Measurements from ENCODE around the gene CD19.
"Not testable (repeated sequence)": the region's sequence is repeated elsewhere in the genome, so short reads cannot be mapped to it uniquely, and the experiment has no call there.

CD19 gene

DNA sequence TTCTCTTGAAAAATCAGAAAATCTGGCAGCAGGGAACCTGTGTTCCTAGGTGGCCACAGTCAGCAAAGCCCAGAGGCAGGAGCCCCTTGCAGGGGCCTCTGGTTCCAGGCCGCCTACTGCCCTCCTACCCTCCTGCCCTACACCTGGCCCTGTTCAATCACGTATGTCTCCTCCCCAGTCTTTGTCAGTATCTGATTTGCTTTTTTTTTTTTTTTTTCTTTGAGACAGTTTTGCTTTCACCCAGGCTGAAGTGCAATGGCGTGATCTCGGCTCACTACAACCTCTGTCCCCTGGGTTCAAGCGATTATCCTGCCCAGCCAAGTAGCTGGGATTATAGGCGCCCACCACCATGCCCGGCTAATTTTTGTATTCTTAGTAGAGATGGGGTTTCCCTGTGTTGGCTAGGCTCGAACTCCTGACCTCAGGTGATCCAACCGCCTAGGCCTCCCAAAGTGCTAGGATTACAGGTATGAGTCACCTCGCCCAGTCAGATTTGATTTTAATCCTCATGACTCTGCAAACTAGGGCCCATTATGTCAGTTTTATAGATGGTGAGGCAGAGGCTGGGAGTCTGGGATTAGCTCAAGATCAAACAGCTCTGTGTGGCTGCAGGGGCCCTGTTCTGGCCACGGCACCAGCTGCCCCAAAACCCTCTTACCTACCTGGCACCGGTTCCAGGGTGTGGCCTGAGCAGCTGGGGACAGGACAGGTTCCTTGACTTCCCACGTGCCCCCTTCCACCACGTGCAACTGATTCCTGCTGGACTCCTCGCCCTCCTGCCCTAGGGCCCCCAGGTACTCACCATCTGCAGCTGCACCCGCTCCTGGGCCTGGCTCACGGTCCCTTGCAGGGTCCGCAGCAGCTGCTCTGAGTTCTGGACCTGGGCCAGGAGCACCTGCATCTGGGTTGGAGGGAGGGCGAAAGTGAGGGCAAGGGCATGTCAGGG lies 21.4 kb upstream of the CD19 start:
- no peak for DNase-seq (ENCODE audit: low read depth)

GRCh38 chr16:28912558-28912957 lies 19.2 kb upstream of the CD19 start:
- no peak for DNase-seq (ENCODE audit: low read depth)

GRCh38 chr16:28913946-28914724 lies 17.6 kb upstream of the CD19 start:
- DNase-seq (ENCODE audit: low read depth) = no peak

DNA sequence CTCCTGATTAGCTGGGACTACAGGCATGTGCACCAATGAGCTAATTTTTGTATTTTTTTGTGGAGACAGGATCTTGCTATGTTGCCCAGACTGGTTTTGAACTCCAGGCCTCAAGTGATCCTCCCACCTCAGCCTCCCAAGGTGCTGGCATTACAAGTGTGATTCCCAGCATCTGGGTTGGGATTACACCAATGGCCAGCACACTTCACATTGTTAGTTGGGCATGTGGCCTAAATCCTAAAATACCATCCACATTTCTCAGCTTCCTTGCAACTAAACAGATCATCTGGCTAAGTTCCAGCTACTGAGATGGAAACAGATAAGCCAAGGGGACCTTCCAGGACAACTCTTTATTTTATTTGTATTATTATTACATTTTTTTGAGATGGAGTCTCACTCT lies 16.6 kb upstream of the CD19 start:
- peak; percentile 18 for DNase-seq (ENCODE audit: low read depth)

- DNase-seq (ENCODE audit: low read depth) = no peak
Measured at GRCh38 chr16:28917095-28917494, 14.7 kb upstream of the CD19 start.

DNA sequence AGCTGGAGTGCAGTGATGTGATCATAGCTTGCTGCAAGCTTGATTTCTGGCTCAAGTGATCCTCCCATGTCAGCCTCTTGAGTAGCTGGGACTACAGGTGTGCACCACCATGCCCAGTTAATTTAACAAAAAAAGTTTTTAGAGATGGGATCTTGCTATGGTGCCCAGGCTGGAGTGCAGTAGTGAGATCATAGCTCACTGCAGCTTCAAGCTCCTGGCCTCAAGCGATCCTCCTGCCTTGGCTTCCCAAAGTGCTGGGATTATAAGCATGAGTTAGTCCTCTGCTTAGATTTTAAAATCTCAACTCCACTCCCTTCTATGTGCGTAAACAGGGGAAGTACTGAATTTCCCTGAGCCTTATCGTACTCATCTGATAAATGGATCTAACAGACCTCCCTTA lies 13.1 kb upstream of the CD19 start:
- DNase-seq (ENCODE audit: low read depth) = no peak

DNA sequence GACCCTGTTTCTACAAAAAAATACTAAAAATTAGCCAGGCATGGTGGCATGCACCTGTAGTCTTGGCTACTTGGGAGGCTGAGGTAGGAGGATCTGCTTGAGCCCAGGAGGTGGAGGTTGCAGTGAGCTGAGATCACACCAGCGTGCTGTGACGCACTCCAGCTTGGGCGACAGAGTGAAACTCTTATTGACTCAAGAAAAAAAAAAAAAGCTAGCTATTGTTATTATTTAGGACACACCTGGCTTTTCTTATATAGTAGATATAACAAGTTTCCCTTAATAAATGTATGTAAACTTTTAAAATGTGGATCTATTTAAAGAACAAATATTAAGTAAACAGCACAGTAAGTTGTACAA lies 8.6 kb upstream of the CD19 start:
- no peak for DNase-seq (ENCODE audit: low read depth)

GRCh38 chr16:28923652-28924398 lies 7.9 kb upstream of the CD19 start:
- DNase-seq (ENCODE audit: low read depth) = no peak

- no peak for DNase-seq (ENCODE audit: low read depth)
Measured at GRCh38 chr16:28924399-28924761, 7.4 kb upstream of the CD19 start.

- DNase-seq (ENCODE audit: low read depth) = peak; percentile 71
Measured at GRCh38 chr16:28924762-28925385, 6.9 kb upstream of the CD19 start, which contains the start of gene RABEP2. Gene RABEP2, minus strand, starts transcription at chr16:28925238. Its CDS starts 75 bp downstream, at chr16:28925163.

DNA sequence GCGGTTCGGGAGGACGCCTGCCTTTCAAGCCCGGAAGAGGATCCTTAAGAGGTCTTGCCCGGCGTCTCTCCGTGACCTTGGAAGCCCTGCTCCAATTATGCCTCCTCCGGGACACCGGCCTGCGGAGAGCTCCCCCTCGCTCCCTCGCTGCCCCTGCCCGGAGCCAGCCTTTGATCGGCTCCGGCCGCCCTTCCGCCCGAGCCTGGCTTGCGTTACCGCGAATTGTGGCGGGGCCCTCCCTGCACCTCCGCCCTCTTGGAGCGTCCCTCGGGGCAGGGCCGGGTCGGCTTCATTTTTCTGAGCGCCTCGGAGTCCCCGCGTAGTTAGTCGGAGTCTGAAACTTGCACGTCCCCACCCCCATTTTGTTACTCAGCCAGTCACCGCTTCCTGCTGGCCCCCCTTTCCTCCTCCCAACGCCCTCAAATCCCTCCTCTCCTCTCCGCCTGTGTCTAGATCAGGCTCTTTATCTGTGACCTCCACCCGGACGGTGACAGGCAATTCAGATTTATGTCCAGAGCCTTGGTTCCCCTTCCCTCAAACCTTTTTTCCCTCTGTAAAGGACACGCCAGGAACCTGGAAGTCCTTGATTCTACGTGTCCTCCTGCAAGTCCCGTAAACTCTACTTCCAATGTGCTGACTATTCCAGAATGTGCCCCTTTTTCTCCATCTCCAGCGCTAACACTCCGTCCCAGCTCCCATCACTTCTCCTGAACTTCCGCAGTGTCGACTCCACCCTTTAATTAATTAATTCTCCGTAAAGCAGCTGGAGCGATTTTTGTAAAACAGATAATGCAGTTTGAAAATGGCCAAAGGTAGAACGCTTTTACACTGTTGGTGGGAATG lies 6.2 kb upstream of the CD19 start:
- peak; percentile 66 for DNase-seq (ENCODE audit: low read depth)

DNA sequence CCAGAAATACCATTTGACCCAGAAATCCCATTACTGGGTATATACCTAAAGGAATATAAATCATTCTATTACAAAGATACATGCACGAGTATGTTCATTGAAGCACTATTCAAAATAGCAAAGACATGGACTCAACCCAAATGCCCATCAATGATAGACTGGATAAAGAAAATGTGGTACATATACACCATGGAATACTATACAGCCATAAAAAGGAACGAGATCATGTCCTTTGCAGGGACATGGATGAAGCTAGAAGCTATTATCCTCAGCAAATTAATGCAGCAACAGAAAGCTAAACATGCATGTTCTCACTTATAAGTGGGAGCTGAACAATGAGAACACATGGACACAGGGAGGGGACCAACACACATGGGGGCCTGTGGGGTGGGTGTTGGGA lies 5.5 kb upstream of the CD19 start:
- not testable (repeated sequence) for DNase-seq (ENCODE audit: low read depth)

GRCh38 chr16:28927815-28928214 lies 4.0 kb upstream of the CD19 start:
- DNase-seq (ENCODE audit: low read depth) = no peak

- no peak for DNase-seq (ENCODE audit: low read depth)
Measured at GRCh38 chr16:28930203-28930602, 1.6 kb upstream of the CD19 start.

DNA sequence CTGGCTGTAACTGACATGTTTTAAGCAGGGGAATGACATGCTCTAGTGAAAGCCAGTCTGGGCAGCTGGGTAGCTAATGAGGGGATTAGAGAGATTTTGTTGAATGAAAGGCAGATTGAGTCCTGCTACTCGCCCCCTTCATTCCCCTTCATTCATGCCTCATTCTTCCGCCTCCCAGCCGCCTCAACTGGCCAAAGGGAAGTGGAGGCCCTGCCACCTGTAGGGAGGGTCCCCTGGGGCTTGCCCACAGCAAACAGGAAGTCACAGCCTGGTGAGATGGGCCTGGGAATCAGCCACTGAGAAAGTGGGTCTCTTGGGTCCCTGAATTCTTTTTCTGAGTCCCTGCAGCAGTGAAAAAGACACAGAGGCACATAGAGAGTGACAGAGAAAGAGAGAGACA lies 1.1 kb upstream of the CD19 start:
- no peak for DNase-seq (ENCODE audit: low read depth)

DNA sequence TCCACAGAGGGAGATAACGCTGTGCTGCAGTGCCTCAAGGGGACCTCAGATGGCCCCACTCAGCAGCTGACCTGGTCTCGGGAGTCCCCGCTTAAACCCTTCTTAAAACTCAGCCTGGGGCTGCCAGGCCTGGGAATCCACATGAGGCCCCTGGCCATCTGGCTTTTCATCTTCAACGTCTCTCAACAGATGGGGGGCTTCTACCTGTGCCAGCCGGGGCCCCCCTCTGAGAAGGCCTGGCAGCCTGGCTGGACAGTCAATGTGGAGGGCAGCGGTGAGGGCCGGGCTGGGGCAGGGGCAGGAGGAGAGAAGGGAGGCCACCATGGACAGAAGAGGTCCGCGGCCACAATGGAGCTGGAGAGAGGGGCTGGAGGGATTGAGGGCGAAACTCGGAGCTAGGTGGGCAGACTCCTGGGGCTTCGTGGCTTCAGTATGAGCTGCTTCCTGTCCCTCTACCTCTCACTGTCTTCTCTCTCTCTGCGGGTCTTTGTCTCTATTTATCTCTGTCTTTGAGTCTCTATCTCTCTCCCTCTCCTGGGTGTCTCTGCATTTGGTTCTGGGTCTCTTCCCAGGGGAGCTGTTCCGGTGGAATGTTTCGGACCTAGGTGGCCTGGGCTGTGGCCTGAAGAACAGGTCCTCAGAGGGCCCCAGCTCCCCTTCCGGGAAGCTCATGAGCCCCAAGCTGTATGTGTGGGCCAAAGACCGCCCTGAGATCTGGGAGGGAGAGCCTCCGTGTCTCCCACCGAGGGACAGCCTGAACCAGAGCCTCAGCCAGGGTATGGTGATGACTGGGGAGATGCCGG lies 769 bp downstream of the CD19 start:
- DNase-seq (ENCODE audit: low read depth) = no peak

DNA sequence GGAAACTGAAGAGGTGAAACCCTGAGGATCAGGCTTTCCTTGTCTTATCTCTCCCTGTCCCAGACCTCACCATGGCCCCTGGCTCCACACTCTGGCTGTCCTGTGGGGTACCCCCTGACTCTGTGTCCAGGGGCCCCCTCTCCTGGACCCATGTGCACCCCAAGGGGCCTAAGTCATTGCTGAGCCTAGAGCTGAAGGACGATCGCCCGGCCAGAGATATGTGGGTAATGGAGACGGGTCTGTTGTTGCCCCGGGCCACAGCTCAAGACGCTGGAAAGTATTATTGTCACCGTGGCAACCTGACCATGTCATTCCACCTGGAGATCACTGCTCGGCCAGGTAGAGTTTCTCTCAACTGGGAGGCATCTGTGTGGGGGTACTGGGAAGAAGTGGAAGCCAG lies 1.4 kb downstream of the CD19 start:
- DNase-seq (ENCODE audit: low read depth) = no peak

- DNase-seq (ENCODE audit: low read depth) = no peak
Measured at GRCh38 chr16:28935346-28935745, 3.6 kb downstream of the CD19 start.

- DNase-seq (ENCODE audit: low read depth) = peak; percentile 55
Measured at GRCh38 chr16:28935924-28936783, 4.4 kb downstream of the CD19 start.
